GM19238 (cell line): Measurements from ENCODE around the gene COL15A1.

Experiments
- DNase-seq: peaks from one replicate; pipeline ENCODE4 v3.0.0; 2011; ENCODE audit warnings: low spot score; ENCODE audit not compliant: insufficient read length

The COL15A1 gene

GRCh38 chr9:99030610-99031109 is 87.0 kb downstream of the COL15A1 start:
- DNase-seq = no peak

- no peak for DNase-seq
Observed at GRCh38 chr9:99031319-99031718, 87.6 kb downstream of the COL15A1 start.

GRCh38 chr9:99031994-99032393 is 88.3 kb downstream of the COL15A1 start:
- no peak for DNase-seq

GRCh38 chr9:99034149-99034548 is 90.4 kb downstream of the COL15A1 start:
- DNase-seq = no peak

GRCh38 chr9:99035313-99035712 is 91.6 kb downstream of the COL15A1 start:
- no peak for DNase-seq

- no peak for DNase-seq
Observed at GRCh38 chr9:99037769-99038483, 94.2 kb downstream of the COL15A1 start.

- DNase-seq = no peak
Observed at GRCh38 chr9:99038484-99038820, 94.7 kb downstream of the COL15A1 start.

- DNase-seq = no peak
Observed at GRCh38 chr9:99039505-99040182, 95.9 kb downstream of the COL15A1 start.

- no peak for DNase-seq
Observed at GRCh38 chr9:99040251-99040900, 96.7 kb downstream of the COL15A1 start.

- no peak for DNase-seq
Observed at GRCh38 chr9:99040911-99041582, 97.3 kb downstream of the COL15A1 start.

- DNase-seq = no peak
Observed at GRCh38 chr9:99041618-99042017, 97.9 kb downstream of the COL15A1 start.

GRCh38 chr9:99042620-99043019 is 98.9 kb downstream of the COL15A1 start:
- no peak for DNase-seq

- no peak for DNase-seq
Observed at GRCh38 chr9:99044827-99045226, 101.1 kb downstream of the COL15A1 start.

- no peak for DNase-seq
Observed at GRCh38 chr9:99046068-99046467, 102.4 kb downstream of the COL15A1 start.

GRCh38 chr9:99046542-99047071 is 102.9 kb downstream of the COL15A1 start:
- no peak for DNase-seq

- no peak for DNase-seq
Observed at GRCh38 chr9:99049228-99049627, 105.5 kb downstream of the COL15A1 start.

GRCh38 chr9:99049641-99050040 is 105.9 kb downstream of the COL15A1 start:
- no peak for DNase-seq

- no peak for DNase-seq
Observed at GRCh38 chr9:99050292-99050911, 106.7 kb downstream of the COL15A1 start.

GRCh38 chr9:99050924-99051323 is 107.2 kb downstream of the COL15A1 start:
- no peak for DNase-seq

- DNase-seq = no peak
Observed at GRCh38 chr9:99051406-99051805, 107.7 kb downstream of the COL15A1 start.

GRCh38 chr9:99051851-99052250 is 108.1 kb downstream of the COL15A1 start:
- no peak for DNase-seq
